A375 (cell line): ENCODE results near the gene VN1R5. TPM values are rescaled to one million over a fixed set of nuclear protein-coding genes. Genes with fewer than 3 reads are reported as not detected.

ENCODE experiments used
- small RNA-seq: library from RNA; depleted of rRNA; stranded (forward); fragments of <200 nt; gene quantifications from one replicate; pipeline ENCODE3, GENCODE V24; 2014
- total RNA-seq: library from RNA; depleted of rRNA; stranded (reverse); fragments of >200 nt; shearing (Covaris generic); gene quantifications from 2 replicates; pipeline ENCODE4 v1.2.3, GENCODE V29; 2014; rRNA removed

VN1R5 gene
- total RNA-seq, result not detected in 2 replicates

GRCh38 chr1:247255772-247256171 lies at the start of gene VN1R5:
Gene VN1R5 (plus strand): TSS chr1:247256072.

Small RNA genes lying within 50 kb of the gene (small RNA-seq; reads per million reads assigned to genes)
- not detected for gene RF00019

Other genes with a start within 250 kb of the VN1R5 start
- 10.7 and 17.2 TPM in 2 replicates for gene ZNF695, start 248.0 kb upstream of the VN1R5 start, total RNA-seq
- 2.3 and 3.5 TPM in 2 replicates for gene ZNF670, start 177.3 kb upstream of the VN1R5 start, total RNA-seq
- gene ZNF669, start 151.7 kb upstream of the VN1R5 start, total RNA-seq, result 9.7 and 17.9 TPM in 2 replicates
- 27.8 and 28.8 TPM in 2 replicates for gene ZNF124, start 84.1 kb upstream of the VN1R5 start, total RNA-seq
- gene ZNF496, start 75.8 kb downstream of the VN1R5 start, total RNA-seq, result 57.7 and 60.7 TPM in 2 replicates
- gene NLRP3, start 160.1 kb downstream of the VN1R5 start, total RNA-seq, result 0.53 and 2.0 TPM in 2 replicates
- not detected in 2 replicates for gene OR2B11, start 202.0 kb downstream of the VN1R5 start, total RNA-seq